ENCODE measurements around the gene TBL3. TPM values are rescaled to one million over a fixed set of nuclear protein-coding genes. Genes with fewer than 3 reads are reported as not detected.

The TBL3 gene
- total and polyA plus RNA-seq, 9 of the 15 experiments (the other 6 are each of a cell fraction or from before 2014, with no cell fraction given): 0.97 to 117 (median 24.5) TPM

GRCh38 chr16:1998852-1999801 is 27.3 kb downstream of the TBL3 start:
- H3K4me1 ChIP-seq (replicated peaks in 1 of 2; ENCODE audit: control insufficient read depth in 2 of 2, insufficient read depth in 2 of 2, low read length in 2 of 2): peaks cover 4 to 54% of the 10 kb centered on the region in 2 experiments
- no peak overlapping the region for H2AFZ ChIP-seq (ENCODE audit: low read depth, low read length)
- ATAC-seq (no peak), FAIRE-seq (no peak), DNase-seq (ENCODE audit: extremely low read depth in 1 of 4, low spot score in 3 of 4) (no peak)
- H3K79me2 ChIP-seq (ENCODE audit: control insufficient read depth, insufficient read depth, low read length): peaks cover 31% of the 10 kb centered on the region
- in situ Hi-C loops (cut with MboI): no loop called here
- peaks cover 83% of the 10 kb centered on the region for H3K36me3 ChIP-seq (ENCODE audit: control insufficient read depth, insufficient read depth, low read length)
- no peaks in the 10 kb centered on the region for H3K9me1 ChIP-seq (ENCODE audit: control insufficient read depth, insufficient read depth, low read length)
- WGBS (ENCODE audit: insufficient coverage, low coverage, missing lambda C conversion rate): 88% methylated on average over 9 of the region's 39 CpGs
- H3K4me2 ChIP-seq (ENCODE audit: insufficient read depth, low read length): no peak overlapping the region
- no peaks in the 10 kb centered on the region for H3K27me3 ChIP-seq (ENCODE audit: control insufficient read depth in 2 of 2, insufficient read depth in 2 of 2, low read length in 2 of 2)
- ChIA-PET CTCF (ENCODE audit: low intra/inter-chr PET ratio) (interaction anchor here (0.5 kb wide), 1 partner anchor 35 kb away, joined by 3 read pairs; the partner anchor contains the start of gene RPS2), POLR2A (interaction anchor here (0.6 to 3.1 kb wide), 5 partner anchors 10 to 388 kb away, joined by 3 to 13 read pairs (median 5); partner anchors contain the start of genes IFT140 and ZNF598)
- intact Hi-C loops (cut with micrococcal nuclease): no loop called here
- TF ChIP-seq CEBPG (CRISPR knock-in tag; IDR thresholded peaks at IDR 0.05) (no peak), CEBPG (tag; conservative IDR thresholded peaks at IDR 0.05 in 1 of 2, IDR thresholded peaks at IDR 0.05 in 1 of 2) (no peak), POLR2G (IDR thresholded peaks at IDR 0.05; ENCODE audit: low read depth, low read length) (peak; percentile 56), RBFOX2 (IDR thresholded peaks at IDR 0.05; ENCODE audit: low read depth, low read length) (peak; percentile 27; the same call in 1 of the 2 replicates), CREM (IDR thresholded peaks at IDR 0.05; ENCODE audit: low read depth) (no peak), POLR2A (conservative IDR thresholded peaks at IDR 0.05) (0 out of 2 replicates have a peak, but pooled peaks have one; percentile 19)
- TF ChIP-seq, protein P1, sequence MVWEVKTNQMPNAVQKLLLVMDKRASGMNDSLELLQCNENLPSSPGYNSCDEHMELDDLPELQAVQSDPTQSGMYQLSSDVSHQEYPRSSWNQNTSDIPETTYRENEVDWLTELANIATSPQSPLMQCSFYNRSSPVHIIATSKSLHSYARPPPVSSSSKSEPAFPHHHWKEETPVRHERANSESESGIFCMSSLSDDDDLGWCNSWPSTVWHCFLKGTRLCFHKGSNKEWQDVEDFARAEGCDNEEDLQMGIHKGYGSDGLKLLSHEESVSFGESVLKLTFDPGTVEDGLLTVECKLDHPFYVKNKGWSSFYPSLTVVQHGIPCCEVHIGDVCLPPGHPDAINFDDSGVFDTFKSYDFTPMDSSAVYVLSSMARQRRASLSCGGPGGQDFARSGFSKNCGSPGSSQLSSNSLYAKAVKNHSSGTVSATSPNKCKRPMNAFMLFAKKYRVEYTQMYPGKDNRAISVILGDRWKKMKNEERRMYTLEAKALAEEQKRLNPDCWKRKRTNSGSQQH (CRISPR knock-in tag; IDR thresholded peaks at IDR 0.05): no peak
- BruUV-seq (replicated peaks): no TSS peak
- H3K4me3 ChIP-seq: no peak overlapping the region
- H4K20me1 ChIP-seq (replicated peaks; ENCODE audit: control insufficient read depth, insufficient read depth, low read length): peaks cover 8% of the 10 kb centered on the region
- H3K9ac ChIP-seq (ENCODE audit: insufficient read depth in 1 of 2, low read depth in 2 of 2, low read length in 2 of 2): no peak overlapping the region; a peak in 1 of 4 replicates
- H3K9me3 ChIP-seq (replicated peaks; ENCODE audit: control insufficient read depth, insufficient read depth, low read depth, low read length): no peaks in the 10 kb centered on the region
- H3K27ac ChIP-seq (ENCODE audit: extremely low read depth, low read depth, low read length): no peak overlapping the region
